Measurements from ENCODE around the gene BFSP2.

BFSP2 gene

DNA sequence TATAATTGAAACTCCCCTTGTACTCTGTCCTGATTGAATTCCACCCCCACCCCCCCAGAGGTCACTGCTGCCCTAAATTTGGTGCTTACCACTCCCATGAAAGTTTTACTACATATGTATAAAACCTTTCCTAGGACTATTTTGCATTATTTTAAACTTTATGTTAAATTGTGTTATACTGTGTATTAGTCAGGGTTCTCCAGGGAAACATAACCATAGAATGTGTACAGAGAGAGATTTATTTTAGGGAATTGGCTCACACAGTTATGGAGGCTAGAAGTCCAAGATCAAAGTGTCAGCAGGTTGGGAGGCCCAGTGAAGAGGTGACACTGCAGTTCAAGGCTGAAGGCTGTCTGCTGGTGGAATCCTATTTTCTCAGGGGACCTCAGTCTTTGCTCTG lies 29.2 kb downstream of the BFSP2 start:
- Histone ChIP-seq H3K4me1 (ENCODE audit: insufficient read depth, low read length, severe bottlenecking) (peaks cover 22% of the 10 kb centered on the region), H3K4me2 (ENCODE audit: low read length) (no peak overlapping the region), H3F3A (ENCODE audit: insufficient read depth, low read length) (peaks cover 3% of the 10 kb centered on the region; the same call in 1 of the 2 replicates), H3K9ac (ENCODE audit: low read length) (no peak overlapping the region), H3K9me2 (ENCODE audit: low read depth, low read length) (no peaks in the 10 kb centered on the region), H3K9me3 (ENCODE audit: low read length) (no peaks in the 10 kb centered on the region), H4K20me1 (ENCODE audit: insufficient read depth, low read length) (no peaks in the 10 kb centered on the region), H2AFZ (ENCODE audit: low read length) (no peak overlapping the region), H3K36me3 (ENCODE audit: insufficient read depth, low read length) (peaks cover 9% of the 10 kb centered on the region; the same call in 1 of the 2 replicates), H3K79me2 (ENCODE audit: insufficient read depth, low read length) (no peaks in the 10 kb centered on the region), H3K4me3 (ENCODE audit: low read depth, low read length, poor library complexity, severe bottlenecking) (no peak overlapping the region), H3K27ac (ENCODE audit: low read depth, low read length, poor library complexity, severe bottlenecking) (no peak overlapping the region), H3K27me3 (ENCODE audit: insufficient read depth, low read length) (no peaks in the 10 kb centered on the region)
- TF ChIP-seq EZH2 (IDR thresholded peaks at IDR 0.05; ENCODE audit: borderline replicate concordance, low read length) = no peak
- TF ChIP-seq, protein P1, sequence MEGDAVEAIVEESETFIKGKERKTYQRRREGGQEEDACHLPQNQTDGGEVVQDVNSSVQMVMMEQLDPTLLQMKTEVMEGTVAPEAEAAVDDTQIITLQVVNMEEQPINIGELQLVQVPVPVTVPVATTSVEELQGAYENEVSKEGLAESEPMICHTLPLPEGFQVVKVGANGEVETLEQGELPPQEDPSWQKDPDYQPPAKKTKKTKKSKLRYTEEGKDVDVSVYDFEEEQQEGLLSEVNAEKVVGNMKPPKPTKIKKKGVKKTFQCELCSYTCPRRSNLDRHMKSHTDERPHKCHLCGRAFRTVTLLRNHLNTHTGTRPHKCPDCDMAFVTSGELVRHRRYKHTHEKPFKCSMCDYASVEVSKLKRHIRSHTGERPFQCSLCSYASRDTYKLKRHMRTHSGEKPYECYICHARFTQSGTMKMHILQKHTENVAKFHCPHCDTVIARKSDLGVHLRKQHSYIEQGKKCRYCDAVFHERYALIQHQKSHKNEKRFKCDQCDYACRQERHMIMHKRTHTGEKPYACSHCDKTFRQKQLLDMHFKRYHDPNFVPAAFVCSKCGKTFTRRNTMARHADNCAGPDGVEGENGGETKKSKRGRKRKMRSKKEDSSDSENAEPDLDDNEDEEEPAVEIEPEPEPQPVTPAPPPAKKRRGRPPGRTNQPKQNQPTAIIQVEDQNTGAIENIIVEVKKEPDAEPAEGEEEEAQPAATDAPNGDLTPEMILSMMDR (IDR thresholded peaks at IDR 0.05; ENCODE audit: low read length) = peak; percentile 31; the same call in 1 of the 2 replicates

DNA sequence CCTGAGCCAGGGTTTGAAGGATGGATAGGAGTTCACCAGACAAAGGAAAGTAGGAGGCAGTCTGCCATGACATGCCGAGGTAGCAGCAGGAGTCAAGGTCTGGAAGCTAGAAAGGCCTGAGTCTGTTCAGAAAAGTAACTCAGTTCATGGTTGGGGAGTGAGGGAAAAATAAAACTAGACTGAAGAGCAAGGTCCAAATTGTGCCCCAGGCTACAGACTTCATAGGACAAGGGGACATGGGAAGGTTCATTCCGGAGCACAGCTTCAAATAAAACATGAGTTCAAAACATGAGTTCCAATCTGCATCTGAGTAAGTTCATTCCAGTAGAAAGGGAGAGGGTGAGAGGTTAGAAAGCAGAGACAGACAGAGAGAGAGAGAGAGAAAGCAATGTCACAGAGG lies 39.7 kb downstream of the BFSP2 start:
- Histone ChIP-seq H3K36me3 (ENCODE audit: insufficient read depth, low read length) (peaks cover 20% of the 10 kb centered on the region), H3K4me2 (ENCODE audit: low read length) (no peak overlapping the region), H3K4me3 (ENCODE audit: low read depth, low read length, poor library complexity, severe bottlenecking) (no peak overlapping the region), H3K79me2 (ENCODE audit: insufficient read depth, low read length) (no peaks in the 10 kb centered on the region), H3F3A (ENCODE audit: insufficient read depth, low read length) (no peaks in the 10 kb centered on the region), H4K20me1 (ENCODE audit: insufficient read depth, low read length) (no peaks in the 10 kb centered on the region), H3K27ac (ENCODE audit: low read depth, low read length, poor library complexity, severe bottlenecking) (no peak overlapping the region), H3K4me1 (ENCODE audit: insufficient read depth, low read length, severe bottlenecking) (peaks cover 39% of the 10 kb centered on the region), H2AFZ (ENCODE audit: low read length) (no peak overlapping the region), H3K27me3 (ENCODE audit: insufficient read depth, low read length) (no peaks in the 10 kb centered on the region), H3K9me2 (ENCODE audit: low read depth, low read length) (no peaks in the 10 kb centered on the region), H3K9ac (ENCODE audit: low read length) (no peak overlapping the region), H3K9me3 (ENCODE audit: low read length) (peaks cover 6% of the 10 kb centered on the region)
- no peak for TF ChIP-seq EZH2 (IDR thresholded peaks at IDR 0.05; ENCODE audit: borderline replicate concordance, low read length)
- TF ChIP-seq, protein P1 (IDR thresholded peaks at IDR 0.05; ENCODE audit: low read length) = no peak

DNA sequence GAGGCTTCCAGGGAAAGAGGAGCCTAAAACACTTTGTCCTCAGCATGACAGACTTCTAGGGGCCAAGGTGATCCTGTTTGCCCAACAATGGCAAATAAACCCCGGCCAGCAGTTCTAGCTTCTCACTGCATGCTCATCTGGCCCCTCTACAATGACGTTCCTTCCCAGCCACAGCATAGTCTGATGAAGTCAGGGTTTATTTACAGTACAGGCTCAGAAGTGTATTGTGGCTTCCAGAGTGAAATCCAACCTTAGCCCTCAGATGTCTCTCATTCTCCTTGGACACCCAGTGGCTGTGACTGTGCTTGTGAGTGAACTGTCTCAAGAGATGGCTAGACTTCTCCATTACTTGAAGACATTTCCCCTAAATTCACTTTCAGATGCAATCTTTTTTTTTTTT lies 40.8 kb downstream of the BFSP2 start:
- Histone ChIP-seq H3K27me3 (ENCODE audit: insufficient read depth, low read length) (no peaks in the 10 kb centered on the region), H3K27ac (ENCODE audit: low read depth, low read length, poor library complexity, severe bottlenecking) (no peak overlapping the region), H3K4me2 (ENCODE audit: low read length) (no peak overlapping the region), H3K4me3 (ENCODE audit: low read depth, low read length, poor library complexity, severe bottlenecking) (no peak overlapping the region), H3K79me2 (ENCODE audit: insufficient read depth, low read length) (no peaks in the 10 kb centered on the region), H2AFZ (ENCODE audit: low read length) (no peak overlapping the region), H3F3A (ENCODE audit: insufficient read depth, low read length) (no peaks in the 10 kb centered on the region), H3K36me3 (ENCODE audit: insufficient read depth, low read length) (peaks cover 20% of the 10 kb centered on the region), H3K9me2 (ENCODE audit: low read depth, low read length) (no peaks in the 10 kb centered on the region), H3K4me1 (ENCODE audit: insufficient read depth, low read length, severe bottlenecking) (peaks cover 50% of the 10 kb centered on the region), H3K9me3 (ENCODE audit: low read length) (peaks cover 6% of the 10 kb centered on the region), H4K20me1 (ENCODE audit: insufficient read depth, low read length) (no peaks in the 10 kb centered on the region), H3K9ac (ENCODE audit: low read length) (no peak overlapping the region)
- TF ChIP-seq, protein P1 (IDR thresholded peaks at IDR 0.05; ENCODE audit: low read length) = no peak
- no peak for TF ChIP-seq EZH2 (IDR thresholded peaks at IDR 0.05; ENCODE audit: borderline replicate concordance, low read length)
